ENCODE data around the gene DYRK1A. TPM values are rescaled to one million over a fixed set of nuclear protein-coding genes. Genes with fewer than 3 reads are reported as not detected.

DYRK1A gene
- total and polyA plus RNA-seq, 10 of the 15 experiments (the other 5 are each of a cell fraction or from before 2014, with no cell fraction given), result 2.4 to 68.6 (median 30.7) TPM

DNA sequence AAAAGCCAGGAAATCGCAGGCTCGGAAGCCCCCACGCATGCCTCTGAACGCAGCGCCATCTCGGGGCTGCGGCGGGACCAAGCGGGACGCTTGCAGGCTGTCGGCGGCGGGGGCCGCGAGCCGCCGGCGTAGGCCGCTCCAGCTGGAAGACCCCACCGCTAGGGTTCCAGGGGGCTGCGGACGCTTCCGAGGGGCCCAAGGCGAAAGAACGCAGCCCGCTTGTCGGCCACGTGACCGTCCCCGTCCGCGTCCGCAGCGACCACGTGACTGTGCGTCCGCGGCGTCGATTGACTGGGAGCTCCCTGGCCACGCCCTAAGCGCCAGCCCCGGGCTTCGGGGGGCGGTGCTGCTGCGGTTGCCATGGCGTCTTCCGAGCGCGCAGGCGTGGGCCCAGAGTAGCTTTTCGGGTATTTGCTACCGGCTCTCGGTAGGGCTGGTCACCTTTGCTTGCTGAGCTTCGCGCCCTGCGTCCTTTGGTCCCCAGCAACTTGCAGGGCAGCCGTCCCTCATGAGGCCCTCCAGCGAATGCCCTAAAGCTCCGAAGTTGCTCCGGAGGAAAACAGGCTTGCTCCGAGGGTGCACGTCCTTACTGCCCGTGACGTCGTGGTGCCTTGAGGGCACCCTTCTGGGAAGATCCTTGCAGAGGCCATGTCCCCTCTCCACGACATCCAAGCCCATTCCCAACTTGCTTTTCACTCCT lies 197.2 kb downstream of the DYRK1A start (continued):
- TF ChIP-seq, protein P1, sequence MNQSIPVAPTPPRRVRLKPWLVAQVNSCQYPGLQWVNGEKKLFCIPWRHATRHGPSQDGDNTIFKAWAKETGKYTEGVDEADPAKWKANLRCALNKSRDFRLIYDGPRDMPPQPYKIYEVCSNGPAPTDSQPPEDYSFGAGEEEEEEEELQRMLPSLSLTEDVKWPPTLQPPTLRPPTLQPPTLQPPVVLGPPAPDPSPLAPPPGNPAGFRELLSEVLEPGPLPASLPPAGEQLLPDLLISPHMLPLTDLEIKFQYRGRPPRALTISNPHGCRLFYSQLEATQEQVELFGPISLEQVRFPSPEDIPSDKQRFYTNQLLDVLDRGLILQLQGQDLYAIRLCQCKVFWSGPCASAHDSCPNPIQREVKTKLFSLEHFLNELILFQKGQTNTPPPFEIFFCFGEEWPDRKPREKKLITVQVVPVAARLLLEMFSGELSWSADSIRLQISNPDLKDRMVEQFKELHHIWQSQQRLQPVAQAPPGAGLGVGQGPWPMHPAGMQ (IDR thresholded peaks at IDR 0.05; ENCODE audit: borderline replicate concordance), result no peak
- TF ChIP-seq FOXK2 (IDR thresholded peaks at IDR 0.05), result no peak
- no peak for TF ChIP-seq ZNF217 (IDR thresholded peaks at IDR 0.05)
- TF ChIP-seq ESRRA (IDR thresholded peaks at IDR 0.05; ENCODE audit: low read length), result no peak; the same call in 1 of the 2 replicates
- 0 out of 2 replicates have a peak, but pooled peaks have one; percentile 5 for TF ChIP-seq TCF3 (IDR thresholded peaks at IDR 0.05; ENCODE audit: borderline replicate concordance, insufficient read depth, low read depth, low read length)
- no peak for TF ChIP-seq SUZ12 (IDR thresholded peaks at IDR 0.05; ENCODE audit: unreplicated experiment)
- TF ChIP-seq TARDBP (IDR thresholded peaks at IDR 0.05; ENCODE audit: borderline replicate concordance), result 0 out of 2 replicates have a peak, but pooled peaks have one; percentile 43
- TF ChIP-seq, protein P2, sequence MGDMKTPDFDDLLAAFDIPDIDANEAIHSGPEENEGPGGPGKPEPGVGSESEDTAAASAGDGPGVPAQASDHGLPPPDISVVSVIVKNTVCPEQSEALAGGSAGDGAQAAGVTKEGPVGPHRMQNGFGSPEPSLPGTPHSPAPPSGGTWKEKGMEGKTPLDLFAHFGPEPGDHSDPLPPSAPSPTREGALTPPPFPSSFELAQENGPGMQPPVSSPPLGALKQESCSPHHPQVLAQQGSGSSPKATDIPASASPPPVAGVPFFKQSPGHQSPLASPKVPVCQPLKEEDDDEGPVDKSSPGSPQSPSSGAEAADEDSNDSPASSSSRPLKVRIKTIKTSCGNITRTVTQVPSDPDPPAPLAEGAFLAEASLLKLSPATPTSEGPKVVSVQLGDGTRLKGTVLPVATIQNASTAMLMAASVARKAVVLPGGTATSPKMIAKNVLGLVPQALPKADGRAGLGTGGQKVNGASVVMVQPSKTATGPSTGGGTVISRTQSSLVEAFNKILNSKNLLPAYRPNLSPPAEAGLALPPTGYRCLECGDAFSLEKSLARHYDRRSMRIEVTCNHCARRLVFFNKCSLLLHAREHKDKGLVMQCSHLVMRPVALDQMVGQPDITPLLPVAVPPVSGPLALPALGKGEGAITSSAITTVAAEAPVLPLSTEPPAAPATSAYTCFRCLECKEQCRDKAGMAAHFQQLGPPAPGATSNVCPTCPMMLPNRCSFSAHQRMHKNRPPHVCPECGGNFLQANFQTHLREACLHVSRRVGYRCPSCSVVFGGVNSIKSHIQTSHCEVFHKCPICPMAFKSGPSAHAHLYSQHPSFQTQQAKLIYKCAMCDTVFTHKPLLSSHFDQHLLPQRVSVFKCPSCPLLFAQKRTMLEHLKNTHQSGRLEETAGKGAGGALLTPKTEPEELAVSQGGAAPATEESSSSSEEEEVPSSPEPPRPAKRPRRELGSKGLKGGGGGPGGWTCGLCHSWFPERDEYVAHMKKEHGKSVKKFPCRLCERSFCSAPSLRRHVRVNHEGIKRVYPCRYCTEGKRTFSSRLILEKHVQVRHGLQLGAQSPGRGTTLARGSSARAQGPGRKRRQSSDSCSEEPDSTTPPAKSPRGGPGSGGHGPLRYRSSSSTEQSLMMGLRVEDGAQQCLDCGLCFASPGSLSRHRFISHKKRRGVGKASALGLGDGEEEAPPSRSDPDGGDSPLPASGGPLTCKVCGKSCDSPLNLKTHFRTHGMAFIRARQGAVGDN (IDR thresholded peaks at IDR 0.05), result peak; percentile 63; the same call in 1 of the 2 replicates
- TF ChIP-seq, protein P3, sequence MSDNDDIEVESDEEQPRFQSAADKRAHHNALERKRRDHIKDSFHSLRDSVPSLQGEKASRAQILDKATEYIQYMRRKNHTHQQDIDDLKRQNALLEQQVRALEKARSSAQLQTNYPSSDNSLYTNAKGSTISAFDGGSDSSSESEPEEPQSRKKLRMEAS (IDR thresholded peaks at IDR 0.05; ENCODE audit: low read depth, low read length), result peak; percentile 94
- no peak for TF ChIP-seq SREBF1 (IDR thresholded peaks at IDR 0.05; ENCODE audit: low read length)
- TF ChIP-seq, protein P4, sequence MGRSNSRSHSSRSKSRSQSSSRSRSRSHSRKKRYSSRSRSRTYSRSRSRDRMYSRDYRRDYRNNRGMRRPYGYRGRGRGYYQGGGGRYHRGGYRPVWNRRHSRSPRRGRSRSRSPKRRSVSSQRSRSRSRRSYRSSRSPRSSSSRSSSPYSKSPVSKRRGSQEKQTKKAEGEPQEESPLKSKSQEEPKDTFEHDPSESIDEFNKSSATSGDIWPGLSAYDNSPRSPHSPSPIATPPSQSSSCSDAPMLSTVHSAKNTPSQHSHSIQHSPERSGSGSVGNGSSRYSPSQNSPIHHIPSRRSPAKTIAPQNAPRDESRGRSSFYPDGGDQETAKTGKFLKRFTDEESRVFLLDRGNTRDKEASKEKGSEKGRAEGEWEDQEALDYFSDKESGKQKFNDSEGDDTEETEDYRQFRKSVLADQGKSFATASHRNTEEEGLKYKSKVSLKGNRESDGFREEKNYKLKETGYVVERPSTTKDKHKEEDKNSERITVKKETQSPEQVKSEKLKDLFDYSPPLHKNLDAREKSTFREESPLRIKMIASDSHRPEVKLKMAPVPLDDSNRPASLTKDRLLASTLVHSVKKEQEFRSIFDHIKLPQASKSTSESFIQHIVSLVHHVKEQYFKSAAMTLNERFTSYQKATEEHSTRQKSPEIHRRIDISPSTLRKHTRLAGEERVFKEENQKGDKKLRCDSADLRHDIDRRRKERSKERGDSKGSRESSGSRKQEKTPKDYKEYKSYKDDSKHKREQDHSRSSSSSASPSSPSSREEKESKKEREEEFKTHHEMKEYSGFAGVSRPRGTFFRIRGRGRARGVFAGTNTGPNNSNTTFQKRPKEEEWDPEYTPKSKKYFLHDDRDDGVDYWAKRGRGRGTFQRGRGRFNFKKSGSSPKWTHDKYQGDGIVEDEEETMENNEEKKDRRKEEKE (IDR thresholded peaks at IDR 0.05), result no peak
- no peak for TF ChIP-seq NFYA (IDR thresholded peaks at IDR 0.05; ENCODE audit: borderline replicate concordance, low read depth, low read length)
- TF ChIP-seq RB1 (IDR thresholded peaks at IDR 0.05; ENCODE audit: borderline replicate concordance), result peak; percentile 82; the same call in 1 of the 2 replicates
- TF ChIP-seq E4F1 (IDR thresholded peaks at IDR 0.05; ENCODE audit: borderline replicate concordance, partially characterized antibody), result no peak
- no peak for TF ChIP-seq IRF4 (IDR thresholded peaks at IDR 0.05; ENCODE audit: low read depth, low read length)
- TF ChIP-seq CBFB (IDR thresholded peaks at IDR 0.05; ENCODE audit: low read depth), result no peak
- TF ChIP-seq CHD1 (IDR thresholded peaks at IDR 0.05; ENCODE audit: low read depth, low read length), result no peak
- TF ChIP-seq GATAD2B (conservative IDR thresholded peaks at IDR 0.05; ENCODE audit: low read depth), result peak; percentile 62; the same call in 1 of the 2 replicates
- peak; percentile 76; the same call in 1 of the 2 replicates for TF ChIP-seq BACH1 (IDR thresholded peaks at IDR 0.05; ENCODE audit: borderline replicate concordance)

All from GM12878 (cell line).